ENCODE results near the gene MRTO4.

The MRTO4 gene

GRCh38 chr1:19206947-19207346 lies 44.7 kb upstream of the MRTO4 start:
- peaks cover 56% of the 10 kb centered on the region for H3K4me1 ChIP-seq (ENCODE audit: insufficient read depth, low read length)
- H3K4me2 ChIP-seq (ENCODE audit: insufficient read depth, low read length), result peak overlapping the region; percentile 69; the same call in 1 of the 2 replicates
- peaks cover under 1% of the 10 kb centered on the region for H3K36me3 ChIP-seq (ENCODE audit: insufficient read depth, low read length)
- TF ChIP-seq CTCF (IDR thresholded peaks at IDR 0.05; ENCODE audit: borderline replicate concordance, extremely low read depth, low read length, poor library complexity, severe bottlenecking), result no peak
- no peak for TF ChIP-seq EZH2 (IDR thresholded peaks at IDR 0.05; ENCODE audit: borderline replicate concordance, low read depth, low read length, severe bottlenecking)
- no peaks in the 10 kb centered on the region for H3K9me3 ChIP-seq (ENCODE audit: insufficient read depth, low read length, severe bottlenecking)
- H2AFZ ChIP-seq (ENCODE audit: low read depth, low read length), result no peak overlapping the region
- H4K20me1 ChIP-seq (ENCODE audit: insufficient read depth, low read length), result peaks cover 66% of the 10 kb centered on the region; the same call in 1 of the 2 replicates
- H3K4me3 ChIP-seq (ENCODE audit: low read depth in 1 of 2, low read length in 2 of 2), result no peak overlapping the region
- no peak overlapping the region for H3K27ac ChIP-seq (ENCODE audit: low read length)
- peaks cover 99% of the 10 kb centered on the region for H3K79me2 ChIP-seq (ENCODE audit: insufficient read depth, low read length)
- DNase-seq (no peak), ATAC-seq (ENCODE audit: insufficient read depth, low read depth) (no peak)
- H3K9ac ChIP-seq (ENCODE audit: low read depth, low read length), result no peak overlapping the region
- H3K27me3 ChIP-seq (ENCODE audit: insufficient read depth, low read length, poor library complexity), result no peaks in the 10 kb centered on the region

- peaks cover 72% of the 10 kb centered on the region for H3K4me1 ChIP-seq (ENCODE audit: insufficient read depth, low read length)
- no peaks in the 10 kb centered on the region for H3K9me3 ChIP-seq (ENCODE audit: insufficient read depth, low read length, severe bottlenecking)
- H4K20me1 ChIP-seq (ENCODE audit: insufficient read depth, low read length), result peaks cover 53% of the 10 kb centered on the region; the same call in 1 of the 2 replicates
- H3K79me2 ChIP-seq (ENCODE audit: insufficient read depth, low read length), result peaks cover 99% of the 10 kb centered on the region
- peak overlapping the region; percentile 84 to 88 for H3K4me3 ChIP-seq (ENCODE audit: low read depth in 1 of 2, low read length in 2 of 2)
- no peak overlapping the region for H2AFZ ChIP-seq (ENCODE audit: low read depth, low read length)
- H3K9ac ChIP-seq (ENCODE audit: low read depth, low read length), result peak overlapping the region; percentile 79
- no peaks in the 10 kb centered on the region for H3K27me3 ChIP-seq (ENCODE audit: insufficient read depth, low read length, poor library complexity)
- ATAC-seq (ENCODE audit: insufficient read depth, low read depth), result no peak
- peaks cover 18% of the 10 kb centered on the region for H3K36me3 ChIP-seq (ENCODE audit: insufficient read depth, low read length)
- H3K27ac ChIP-seq (ENCODE audit: low read length), result peak overlapping the region; percentile 71
- TF ChIP-seq CTCF (IDR thresholded peaks at IDR 0.05; ENCODE audit: borderline replicate concordance, extremely low read depth, low read length, poor library complexity, severe bottlenecking) (no peak), EZH2 (IDR thresholded peaks at IDR 0.05; ENCODE audit: borderline replicate concordance, low read depth, low read length, severe bottlenecking) (no peak)
- no peak for DNase-seq
- peak overlapping the region; percentile 69 for H3K4me2 ChIP-seq (ENCODE audit: insufficient read depth, low read length)
Measured at GRCh38 chr1:19208710-19209438, 42.7 kb upstream of the MRTO4 start.

GRCh38 chr1:19209439-19209989 lies 42.1 kb upstream of the MRTO4 start:
- no peaks in the 10 kb centered on the region for H3K9me3 ChIP-seq (ENCODE audit: insufficient read depth, low read length, severe bottlenecking)
- H3K4me1 ChIP-seq (ENCODE audit: insufficient read depth, low read length), result peaks cover 70% of the 10 kb centered on the region

More at GRCh38 chr1:19209439-19209989, 42.1 kb upstream of the MRTO4 start:
- Histone ChIP-seq H3K9ac (ENCODE audit: low read depth, low read length) (peak overlapping the region; percentile 79), H3K79me2 (ENCODE audit: insufficient read depth, low read length) (peaks cover 99% of the 10 kb centered on the region), H3K27me3 (ENCODE audit: insufficient read depth, low read length, poor library complexity) (no peaks in the 10 kb centered on the region), H3K4me2 (ENCODE audit: insufficient read depth, low read length) (peak overlapping the region; percentile 69), H2AFZ (ENCODE audit: low read depth, low read length) (peak overlapping the region; percentile 94), H3K36me3 (ENCODE audit: insufficient read depth, low read length) (peaks cover 25% of the 10 kb centered on the region), H4K20me1 (ENCODE audit: insufficient read depth, low read length) (peaks cover 51% of the 10 kb centered on the region; the same call in 1 of the 2 replicates), H3K4me3 (ENCODE audit: low read depth in 1 of 2, low read length in 2 of 2) (peak overlapping the region; percentile 84 to 88), H3K27ac (ENCODE audit: low read length) (peak overlapping the region; percentile 71)
- peak; percentile 12; the same call in 1 of the 3 replicates for ATAC-seq (ENCODE audit: insufficient read depth, low read depth)
- TF ChIP-seq EZH2 (IDR thresholded peaks at IDR 0.05; ENCODE audit: borderline replicate concordance, low read depth, low read length, severe bottlenecking) (no peak), CTCF (IDR thresholded peaks at IDR 0.05; ENCODE audit: borderline replicate concordance, extremely low read depth, low read length, poor library complexity, severe bottlenecking) (no peak)
- no peak for DNase-seq

Measured in DND-41 (cell line).